Adrenal gland (tissue), 12 donors: Measurements from ENCODE around the gene OR9Q1. TPM values are rescaled to one million over a fixed set of nuclear protein-coding genes. Genes with fewer than 3 reads are reported as not detected.

Experiments used
- DNase-seq, 7 donors: peaks; one replicate each; pipeline ENCODE4 v3.0.0-alpha.2; 2019 to 2020
- H3K27ac ChIP-seq, 5 donors: fragments of 200-600 bp; sonication (generic) in 4 of 5; 1 replicate in 3 of 5; 2 replicates in 2 of 5; pipeline versions ENCODE4 v1.5.1 to v1.8.0; 2016 to 2020; ENCODE audit warnings: mild to moderate bottlenecking in 1 of 5
- H3K27me3 ChIP-seq: fragments of 200-600 bp; 2 replicates; pipeline ENCODE4 v1.8.0; 2021
- H3K36me3 ChIP-seq, 2 donors: fragments of 200-600 bp; replicated peaks in 1 of 2; 1 replicate in 1 of 2; 2 replicates in 1 of 2; pipeline versions ENCODE4 v1.5.1 to v1.8.0; 2018 to 2022
- H3K4me1 ChIP-seq, 2 donors: fragments of 200-600 bp; replicated peaks in 1 of 2; 1 replicate in 1 of 2; 2 replicates in 1 of 2; pipeline versions ENCODE4 v1.5.1 to v1.8.0; 2018 to 2021
- H3K4me3 ChIP-seq, 4 donors: fragments of 200-600 bp; sonication (generic) in 3 of 4; one replicate each; pipeline ENCODE4 v1.5.1; 2016 to 2018
- H3K9me3 ChIP-seq, 3 donors: fragments of 200-600 bp; sonication (generic) in 1 of 3; replicated peaks in 1 of 3; 1 replicate in 2 of 3; 2 replicates in 1 of 3; pipeline versions ENCODE4 v1.5.1 to v1.8.0; 2016 to 2021
- POLR2A ChIP-seq, 2 donors: fragments of 450-650 bp; IDR thresholded peaks; one replicate each; pipeline ENCODE4 v1.6.1; 2017; ENCODE audit warnings: antibody characterized with exemption in 2 of 2, mild to moderate bottlenecking in 2 of 2, moderate library complexity in 1 of 2
- WGBS, 4 donors: extraction: QIAGEN DNeasy Blood & Tissue Kit in 2 of 4; methylation state at CpG; one replicate each; pipeline versions ENCODE4 v1.1.5 to v1.1.7; 2013 to 2017; 5-methylcytosine and 5-hydroxymethylcytosine counted together
- intact Hi-C, 2 donors: fragments of 100-400 bp; cut with DNase I; formaldehyde crosslinking; loops; one replicate each; pipeline versions ENCODE4 v1.14.1 to v1.15.0; 2022 to 2023
- polyA plus RNA-seq, 3 donors: library from polyadenylated mRNA; stranded (reverse); fragments of 200-250 nt in 2 of 3; fragments of 350-450 nt in 1 of 3; fragmentation: Illumina TruSeq in 1 of 3; extraction: RNeasy Lipid Tissue Mini Kit (QIAGEN cat#74804) in 1 of 3; gene quantifications; one replicate each; pipeline ENCODE4 v1.2.3, GENCODE V29; 2013 to 2014
- total RNA-seq, 9 donors: library from RNA; depleted of rRNA in 4 of 9; stranded (reverse); fragments of >200 nt in 4 of 9; fragments of 120-200 nt in 1 of 9; fragmentation: NEBNext Ultra II Directional in 1 of 9; extraction: Animal tissue kit (Norgen Biotek cat#: 25700) in 1 of 9; gene quantifications; one replicate each; pipeline versions ENCODE4 v1.1.0 to v1.2.4, GENCODE V29; 2013 to 2023
- TF ChIP-seq, protein P1 (sequence below), 6 experiments: fragments of 450-650 bp in 4 of 6; fragments of 200-600 bp in 2 of 6; sonication (generic) in 1 of 6; IDR thresholded peaks; 1 replicate in 5 of 6; 2 replicates in 1 of 6; pipeline versions ENCODE4 v1.5.1 to v1.8.0; 2016 to 2021; ENCODE audit warnings: antibody characterized with exemption in 6 of 6, mild to moderate bottlenecking in 2 of 6, moderate library complexity in 1 of 6
- donor health status: healthy with polysubstance abuse.
- donor health status: Bipolar disorder and iron deficiency.
- donor health status: DM: yes; HTN: yes; CAD: no.
- donor health status: DM: no; HTN: no; CAD: no.
- donor health status: DM: no; HTN: no; CAD: no.
- donor health status: DM: yes; HTN: yes; CAD: no.

OR9Q1 gene
- total and polyA plus RNA-seq, 12 donors: not detected

DNA sequence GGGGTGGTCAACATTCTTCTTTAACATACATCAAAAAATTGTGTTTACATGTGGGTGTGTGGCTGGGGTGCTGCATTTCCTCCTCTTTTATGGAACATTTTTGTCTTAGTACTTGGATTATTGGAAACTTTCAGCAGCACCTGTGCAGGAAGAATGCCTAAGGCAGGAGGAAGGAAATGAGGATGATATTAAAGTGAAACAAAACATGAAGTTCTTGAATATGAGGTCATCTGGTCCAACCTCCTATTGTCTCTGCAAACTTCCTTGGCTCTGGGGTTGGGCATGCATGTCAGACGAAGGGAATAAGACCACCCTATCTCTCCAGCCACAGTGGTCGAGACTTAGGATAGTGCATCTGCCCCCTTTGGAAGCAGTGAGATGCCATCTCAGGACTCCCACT, 20.6 kb upstream of the OR9Q1 start:
- 22 to 48% (median 39%) methylated on average over 2 of the region's 2 CpGs for WGBS, 4 donors
- intact Hi-C loops: no loop called here
- Histone ChIP-seq H3K9me3 (no peaks in the 10 kb centered on the region), H3K27me3 (no peaks in the 10 kb centered on the region), H3K36me3 (no peaks in the 10 kb centered on the region), H3K4me3 (no peak overlapping the region), H3K4me1 (no peaks in the 10 kb centered on the region), H3K27ac (no peak overlapping the region)
- TF ChIP-seq, protein P1, sequence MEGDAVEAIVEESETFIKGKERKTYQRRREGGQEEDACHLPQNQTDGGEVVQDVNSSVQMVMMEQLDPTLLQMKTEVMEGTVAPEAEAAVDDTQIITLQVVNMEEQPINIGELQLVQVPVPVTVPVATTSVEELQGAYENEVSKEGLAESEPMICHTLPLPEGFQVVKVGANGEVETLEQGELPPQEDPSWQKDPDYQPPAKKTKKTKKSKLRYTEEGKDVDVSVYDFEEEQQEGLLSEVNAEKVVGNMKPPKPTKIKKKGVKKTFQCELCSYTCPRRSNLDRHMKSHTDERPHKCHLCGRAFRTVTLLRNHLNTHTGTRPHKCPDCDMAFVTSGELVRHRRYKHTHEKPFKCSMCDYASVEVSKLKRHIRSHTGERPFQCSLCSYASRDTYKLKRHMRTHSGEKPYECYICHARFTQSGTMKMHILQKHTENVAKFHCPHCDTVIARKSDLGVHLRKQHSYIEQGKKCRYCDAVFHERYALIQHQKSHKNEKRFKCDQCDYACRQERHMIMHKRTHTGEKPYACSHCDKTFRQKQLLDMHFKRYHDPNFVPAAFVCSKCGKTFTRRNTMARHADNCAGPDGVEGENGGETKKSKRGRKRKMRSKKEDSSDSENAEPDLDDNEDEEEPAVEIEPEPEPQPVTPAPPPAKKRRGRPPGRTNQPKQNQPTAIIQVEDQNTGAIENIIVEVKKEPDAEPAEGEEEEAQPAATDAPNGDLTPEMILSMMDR (IDR thresholded peaks at IDR 0.05): no peak
- TF ChIP-seq POLR2A (IDR thresholded peaks at IDR 0.05): no peak
- no peak for DNase-seq

DNA sequence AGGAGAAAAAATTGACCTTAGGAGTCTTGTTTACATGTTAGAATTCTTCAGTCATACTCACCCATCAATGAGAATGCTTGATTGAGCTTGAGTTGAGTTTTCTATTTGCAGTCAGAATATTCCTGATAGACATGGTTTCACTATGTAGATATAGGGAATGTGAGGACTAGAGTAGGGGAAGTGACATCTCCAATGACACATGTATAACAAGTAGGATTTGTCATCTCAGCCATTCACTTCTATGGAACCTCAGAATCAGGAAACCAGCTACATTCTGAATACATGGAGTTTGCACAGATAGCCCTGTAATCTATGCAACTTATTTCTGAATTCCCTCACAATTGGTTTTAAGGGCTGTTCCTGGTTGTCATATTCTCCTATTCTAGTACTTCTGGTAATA, 20.1 kb upstream of the OR9Q1 start:
- no peak overlapping the region for H3K27ac ChIP-seq
- DNase-seq: no peak
- no peaks in the 10 kb centered on the region for H3K36me3 ChIP-seq
- H3K27me3 ChIP-seq: no peaks in the 10 kb centered on the region
- intact Hi-C loops: no loop called here
- H3K9me3 ChIP-seq: no peaks in the 10 kb centered on the region
- no peaks in the 10 kb centered on the region for H3K4me1 ChIP-seq
- H3K4me3 ChIP-seq: no peak overlapping the region
- no peak for TF ChIP-seq POLR2A (IDR thresholded peaks at IDR 0.05)
- TF ChIP-seq, protein P1 (IDR thresholded peaks at IDR 0.05): no peak

DNA sequence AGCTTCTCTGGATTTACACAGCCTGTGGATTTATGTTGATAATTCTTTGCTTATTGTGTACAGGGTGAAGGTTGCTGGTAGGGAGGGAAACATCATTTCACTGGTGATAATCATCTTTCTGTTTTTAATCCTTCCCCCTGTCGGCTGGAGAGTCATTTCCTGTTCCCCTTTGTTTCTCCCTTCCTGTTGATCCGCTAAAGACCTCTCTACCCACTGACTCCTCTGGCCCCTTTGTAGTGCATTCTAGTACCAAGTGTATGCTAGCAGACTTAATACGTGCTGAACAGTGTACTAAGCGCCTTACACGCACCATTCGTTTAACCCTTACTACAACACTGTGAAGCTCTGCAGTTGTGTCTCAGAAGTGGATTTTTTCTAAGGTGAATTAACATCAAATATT, 19.0 kb upstream of the OR9Q1 start:
- no peak for TF ChIP-seq POLR2A (IDR thresholded peaks at IDR 0.05)
- TF ChIP-seq, protein P1 (IDR thresholded peaks at IDR 0.05): no peak
- 53 to 64% (median 56%) methylated on average over 6 of the region's 6 CpGs for WGBS, 4 donors
- Histone ChIP-seq H3K27me3 (no peaks in the 10 kb centered on the region), H3K36me3 (no peaks in the 10 kb centered on the region), H3K4me1 (no peaks in the 10 kb centered on the region), H3K9me3 (no peaks in the 10 kb centered on the region), H3K4me3 (no peak overlapping the region), H3K27ac (no peak overlapping the region)
- DNase-seq: no peak
- intact Hi-C loops: no loop called here

DNA sequence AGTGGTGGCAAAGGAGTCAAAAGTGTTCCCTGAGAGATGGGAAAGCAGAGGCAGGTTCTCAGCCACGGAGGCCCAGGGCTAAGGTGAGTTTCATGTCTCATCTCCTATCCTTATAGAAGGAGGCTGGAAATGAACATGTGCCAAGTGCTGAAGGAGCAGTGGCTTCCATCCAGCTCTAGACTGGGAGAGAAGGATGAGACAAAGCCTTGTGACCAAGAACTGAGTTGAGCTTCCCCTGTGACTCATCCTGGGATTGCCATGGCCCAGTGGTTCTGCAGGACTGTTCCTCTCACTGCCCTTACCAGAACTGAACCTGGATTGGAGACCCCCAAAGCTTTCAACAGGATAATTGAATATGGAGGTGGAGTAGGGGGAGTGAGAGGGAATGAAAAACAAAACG, 16.7 kb upstream of the OR9Q1 start:
- 37 to 65% (median 57%) methylated on average over 2 of the region's 2 CpGs for WGBS, 4 donors
- Histone ChIP-seq H3K36me3 (no peaks in the 10 kb centered on the region), H3K4me1 (no peaks in the 10 kb centered on the region), H3K27me3 (no peaks in the 10 kb centered on the region), H3K4me3 (no peak overlapping the region), H3K9me3 (no peaks in the 10 kb centered on the region), H3K27ac (no peak overlapping the region)
- no peak for DNase-seq
- intact Hi-C loops: no loop called here
- TF ChIP-seq, protein P1 (IDR thresholded peaks at IDR 0.05): no peak
- TF ChIP-seq POLR2A (IDR thresholded peaks at IDR 0.05): no peak
